HepG2 (cell line): ENCODE measurements around the gene COL4A2.

Source experiments
- CHD2 ChIP-seq: IDR thresholded peaks from 2 replicates; pipeline ENCODE4 v1.6.1; 2011; ENCODE audit warnings: low read depth, low read length, improper control_type of control experiment
- CTCF ChIP-seq: sonication (generic); formaldehyde crosslinking; IDR thresholded peaks from 2 replicates; pipeline ENCODE4 v1.5.0; 2020; ENCODE audit warnings: mild to moderate bottlenecking, missing genetic modification reagents, moderate library complexity
- ELK4 ChIP-seq: sonication (generic); formaldehyde crosslinking; IDR thresholded peaks from 2 replicates; pipeline ENCODE4 v1.9.0; 2021; ENCODE audit warnings: missing genetic modification reagents, borderline replicate concordance
- EP300 ChIP-seq, 3 experiments: sonication (generic) in 1 of 3; formaldehyde crosslinking in 1 of 3; IDR thresholded peaks; 2 replicates each; pipeline versions ENCODE4 v1.5.1 to v1.6.1; 2011 to 2020; ENCODE audit warnings: low read depth in 2 of 3, low read length in 2 of 3, borderline replicate concordance in 1 of 3, improper control_type of control experiment in 1 of 3, mild to moderate bottlenecking in 1 of 3, missing genetic modification reagents in 1 of 3, moderate library complexity in 1 of 3
- NPAS2 ChIP-seq: sonication (generic); formaldehyde crosslinking; IDR thresholded peaks from 2 replicates; pipeline ENCODE4 v1.8.0; 2022; ENCODE audit warnings: mild to moderate bottlenecking, missing genetic modification reagents, borderline replicate concordance
- POLR2A ChIP-seq, 2 experiments: IDR thresholded peaks; 2 replicates each; pipeline ENCODE4 v1.6.1; 2011; ENCODE audit warnings: low read depth in 2 of 2, low read length in 2 of 2, mild to moderate bottlenecking in 1 of 2, moderate library complexity in 1 of 2; ENCODE audit not compliant: insufficient read depth in 1 of 2
- RNF2 ChIP-seq: fragments of 450-650 bp; conservative IDR thresholded peaks from 2 replicates; pipeline ENCODE4 v1.6.1; 2016; ENCODE audit warnings: low read depth
- USF2 ChIP-seq, 2 experiments: sonication (generic) in 1 of 2; formaldehyde crosslinking in 1 of 2; IDR thresholded peaks; 2 replicates each; pipeline versions ENCODE4 v1.5.1 to v1.6.1; 2011 to 2020; ENCODE audit warnings: borderline replicate concordance in 1 of 2, low read depth in 1 of 2, low read length in 1 of 2, mild to moderate bottlenecking in 1 of 2, missing genetic modification reagents in 1 of 2, moderate library complexity in 1 of 2

GRCh38 chr13:110424569-110425443 is 117.7 kb downstream of the COL4A2 start:
- TF ChIP-seq ELK4 (CRISPR knock-in tag) (no peak), RNF2 (no peak), POLR2A (IDR thresholded peaks at IDR 0.05; ENCODE audit: insufficient read depth in 1 of 2, low read depth in 2 of 2, low read length in 2 of 2) (no peak), NPAS2 (CRISPR knock-in tag) (no peak), CTCF (CRISPR knock-in tag) (no peak), EP300 (IDR thresholded peaks at IDR 0.05; ENCODE audit: low read depth in 2 of 2, low read length in 2 of 2) (no peak), EP300 (CRISPR knock-in tag; IDR thresholded peaks at IDR 0.05; ENCODE audit: borderline replicate concordance) (no peak), CHD2 (no peak), USF2 (IDR thresholded peaks at IDR 0.05; ENCODE audit: low read depth, low read length) (no peak), USF2 (CRISPR knock-in tag; IDR thresholded peaks at IDR 0.05; ENCODE audit: borderline replicate concordance) (no peak)
